K562 (cell line): ENCODE data around the gene FPR1.

Experiments
- BHLHE40 ChIP-seq: IDR thresholded peaks from 2 replicates; pipeline ENCODE4 v1.6.1; 2011; ENCODE audit warnings: low read length, improper control_type of control experiment
- ESRRA ChIP-seq: fragments of 450-650 bp; IDR thresholded peaks from 2 replicates; pipeline ENCODE4 v1.6.1; 2014; ENCODE audit warnings: low read depth, mild to moderate bottlenecking, moderate library complexity, borderline replicate concordance
- FOSL1 ChIP-seq: fragments of 200-800 bp; sonication (Bioruptor generic); conservative IDR thresholded peaks from 2 replicates; pipeline ENCODE4 v1.6.1; 2016; ENCODE audit warnings: missing genetic modification characterization, missing compliant biosample characterization
- HDAC6 ChIP-seq: IDR thresholded peaks from 2 replicates; pipeline ENCODE4 v1.6.1; 2012; ENCODE audit warnings: low read depth, mild to moderate bottlenecking, control low read depth, inconsistent platforms, low read length, moderate library complexity
- MIER1 ChIP-seq: fragments of 450-650 bp; IDR thresholded peaks from 2 replicates; pipeline ENCODE4 v1.6.1; 2016; ENCODE audit warnings: antibody characterized with exemption, mild to moderate bottlenecking, low read depth
- RFX7 ChIP-seq: fragments of 250-450 bp; sonication (Bioruptor Pico); IDR thresholded peaks from 2 replicates; pipeline ENCODE4 v1.5.1; 2021; ENCODE audit warnings: mild to moderate bottlenecking
- SMAD3 ChIP-seq: fragments of 450-650 bp; formaldehyde crosslinking; conservative IDR thresholded peaks from 2 replicates; pipeline ENCODE4 v1.4.0; 2020; ENCODE audit warnings: mild to moderate bottlenecking
- TRIM28 ChIP-seq: fragments of 450-650 bp; IDR thresholded peaks from 2 replicates; pipeline ENCODE4 v1.6.1; 2017
- ZNF644 ChIP-seq: fragments of 200-800 bp; sonication (Bioruptor generic); IDR thresholded peaks from 2 replicates; pipeline ENCODE4 v1.6.1; 2016; ENCODE audit warnings: low read depth, missing genetic modification characterization, missing compliant biosample characterization
- TF ChIP-seq, protein P1 (sequence below): fragments of 250-450 bp; sonication (Bioruptor Pico); IDR thresholded peaks from 2 replicates; pipeline ENCODE4 v1.5.0; 2022; ENCODE audit warnings: mild to moderate bottlenecking

DNA sequence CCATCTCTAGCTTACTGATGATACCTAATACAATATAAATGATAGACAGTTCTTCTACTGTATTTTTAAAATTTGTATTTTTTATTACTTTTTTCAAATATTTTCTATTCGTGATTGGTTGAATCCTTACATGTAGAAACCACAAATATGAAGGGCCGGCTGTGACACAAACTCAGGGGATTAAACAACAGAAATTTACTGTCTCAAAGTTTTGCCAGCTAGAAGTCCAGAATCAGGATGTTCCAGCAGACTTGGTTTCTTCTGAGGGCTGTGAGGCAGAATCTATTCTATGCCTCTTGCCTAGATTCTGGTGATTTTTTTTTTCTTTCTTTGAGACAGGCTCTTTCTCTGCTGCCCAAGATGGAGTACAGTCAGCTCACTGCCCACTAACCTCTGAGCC, 13.8 kb downstream of the FPR1 start:
- TF ChIP-seq ZNF644 (tag) (no peak), ESRRA (no peak), BHLHE40 (no peak), MIER1 (no peak), HDAC6 (no peak), RFX7 (no peak), SMAD3 (CRISPR knock-in tag) (no peak), FOSL1 (tag) (no peak), TRIM28 (no peak)
- TF ChIP-seq, protein P1, sequence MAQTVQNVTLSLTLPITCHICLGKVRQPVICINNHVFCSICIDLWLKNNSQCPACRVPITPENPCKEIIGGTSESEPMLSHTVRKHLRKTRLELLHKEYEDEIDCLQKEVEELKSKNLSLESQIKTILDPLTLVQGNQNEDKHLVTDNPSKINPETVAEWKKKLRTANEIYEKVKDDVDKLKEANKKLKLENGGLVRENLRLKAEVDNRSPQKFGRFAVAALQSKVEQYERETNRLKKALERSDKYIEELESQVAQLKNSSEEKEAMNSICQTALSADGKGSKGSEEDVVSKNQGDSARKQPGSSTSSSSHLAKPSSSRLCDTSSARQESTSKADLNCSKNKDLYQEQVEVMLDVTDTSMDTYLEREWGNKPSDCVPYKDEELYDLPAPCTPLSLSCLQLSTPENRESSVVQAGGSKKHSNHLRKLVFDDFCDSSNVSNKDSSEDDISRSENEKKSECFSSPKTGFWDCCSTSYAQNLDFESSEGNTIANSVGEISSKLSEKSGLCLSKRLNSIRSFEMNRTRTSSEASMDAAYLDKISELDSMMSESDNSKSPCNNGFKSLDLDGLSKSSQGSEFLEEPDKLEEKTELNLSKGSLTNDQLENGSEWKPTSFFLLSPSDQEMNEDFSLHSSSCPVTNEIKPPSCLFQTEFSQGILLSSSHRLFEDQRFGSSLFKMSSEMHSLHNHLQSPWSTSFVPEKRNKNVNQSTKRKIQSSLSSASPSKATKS (CRISPR knock-in tag) = no peak
